Measurements from ENCODE around the gene SEPTIN12. TPM values are rescaled to one million over a fixed set of nuclear protein-coding genes. Genes with fewer than 3 reads are reported as not detected.

SEPTIN12 gene
- total and polyA plus RNA-seq, 4 donors: not detected

Small RNA genes lying within 50 kb of the gene (small RNA-seq; reads per million reads assigned to genes)
- not detected for gene RF00017 (ENCODE audit: low replicate concordance)

Other genes starting within 250 kb of the SEPTIN12 start
- 10 to 100 TPM; 12.4 to 25.2 TPM for gene CDIP1, start 249.6 kb downstream of the SEPTIN12 start, total RNA-seq
- 10 to 100 TPM; 11.3 to 13.2 TPM for gene CDIP1, start 249.6 kb downstream of the SEPTIN12 start, polyA plus RNA-seq
- gene C16orf96, start 232.0 kb downstream of the SEPTIN12 start, total RNA-seq: under 1 TPM; 0.28 to 0.37 TPM
- gene C16orf96, start 232.0 kb downstream of the SEPTIN12 start, polyA plus RNA-seq: under 1 TPM; 0.03 to 0.04 TPM
- 10 to 100 TPM in 1 of 2 donors, 1 to 10 TPM in 1; 6.6 to 38.5 TPM for gene UBALD1, start 173.5 kb downstream of the SEPTIN12 start, total RNA-seq
- gene UBALD1, start 173.5 kb downstream of the SEPTIN12 start, polyA plus RNA-seq: 10 to 100 TPM; 20.2 to 43.2 TPM
- 100 to 1,000 TPM in 1 of 2 donors, 10 to 100 TPM in 1; 55.7 to 112 TPM for gene MGRN1, start 163.5 kb downstream of the SEPTIN12 start, total RNA-seq
- 10 to 100 TPM; 29.5 to 38.2 TPM for gene MGRN1, start 163.5 kb downstream of the SEPTIN12 start, polyA plus RNA-seq
- 10 to 100 TPM; 34.7 to 41.3 TPM for gene NUDT16L1, start 94.8 kb downstream of the SEPTIN12 start, total RNA-seq
- gene NUDT16L1, start 94.8 kb downstream of the SEPTIN12 start, polyA plus RNA-seq: 10 to 100 TPM; 27.8 to 29.8 TPM
- 10 to 100 TPM; 23.5 to 25.3 TPM for gene ANKS3, start 54.1 kb downstream of the SEPTIN12 start, total RNA-seq
- 10 to 100 TPM; 12.6 to 26.3 TPM for gene ANKS3, start 54.1 kb downstream of the SEPTIN12 start, polyA plus RNA-seq
- gene DNAAF8, start 53.8 kb downstream of the SEPTIN12 start, total RNA-seq: 10 to 100 TPM in 1 of 2 donors, 1 to 10 TPM in 1; 5.1 to 11.3 TPM
- 1 to 10 TPM; 4.3 to 4.9 TPM for gene DNAAF8, start 53.8 kb downstream of the SEPTIN12 start, polyA plus RNA-seq
- gene ZNF500, start 21.2 kb downstream of the SEPTIN12 start, total RNA-seq: 10 to 100 TPM; 13.7 to 14.6 TPM
- gene ZNF500, start 21.2 kb downstream of the SEPTIN12 start, polyA plus RNA-seq: 10 to 100 TPM in 1 of 2 donors, 1 to 10 TPM in 1; 7.5 to 10.7 TPM
- gene SMIM22, start 7.0 kb upstream of the SEPTIN12 start, total RNA-seq: 10 to 100 TPM; 26.8 to 80.4 TPM
- 100 to 1,000 TPM; 114 to 324 TPM for gene SMIM22, start 7.0 kb upstream of the SEPTIN12 start, polyA plus RNA-seq
- 10 to 100 TPM; 14.6 to 37.1 TPM for gene ROGDI, start 14.3 kb upstream of the SEPTIN12 start, total RNA-seq
- gene ROGDI, start 14.3 kb upstream of the SEPTIN12 start, polyA plus RNA-seq: 10 to 100 TPM; 28.4 to 32.6 TPM
- gene GLYR1, start 58.9 kb upstream of the SEPTIN12 start, total RNA-seq: 10 to 100 TPM; 85.4 to 88.1 TPM
- 10 to 100 TPM; 36.2 to 55.0 TPM for gene GLYR1, start 58.9 kb upstream of the SEPTIN12 start, polyA plus RNA-seq
- gene UBN1, start 59.1 kb upstream of the SEPTIN12 start, total RNA-seq: 10 to 100 TPM; 23.4 to 37.8 TPM
- gene UBN1, start 59.1 kb upstream of the SEPTIN12 start, polyA plus RNA-seq: 10 to 100 TPM; 13.3 to 16.4 TPM
- gene PPL, start 148.8 kb upstream of the SEPTIN12 start, total RNA-seq: 10 to 100 TPM; 78.5 to 89.0 TPM
- 10 to 100 TPM; 19.9 to 27.0 TPM for gene PPL, start 148.8 kb upstream of the SEPTIN12 start, polyA plus RNA-seq
- gene SEC14L5, start 170.0 kb upstream of the SEPTIN12 start, total RNA-seq: under 1 TPM; 0.43 to 0.98 TPM
- under 1 TPM; 0.10 to 0.13 TPM for gene SEC14L5, start 170.0 kb upstream of the SEPTIN12 start, polyA plus RNA-seq
- 10 to 100 TPM in 1 of 2 donors, 1 to 10 TPM in 1; 7.8 to 17.1 TPM for gene NAGPA, start 245.6 kb upstream of the SEPTIN12 start, total RNA-seq
- 10 to 100 TPM in 1 of 2 donors, 1 to 10 TPM in 1; 7.9 to 20.3 TPM for gene NAGPA, start 245.6 kb upstream of the SEPTIN12 start, polyA plus RNA-seq

Data from lung (tissue), 5 donors.